Measurements from ENCODE around the gene BRD1.

DNA sequence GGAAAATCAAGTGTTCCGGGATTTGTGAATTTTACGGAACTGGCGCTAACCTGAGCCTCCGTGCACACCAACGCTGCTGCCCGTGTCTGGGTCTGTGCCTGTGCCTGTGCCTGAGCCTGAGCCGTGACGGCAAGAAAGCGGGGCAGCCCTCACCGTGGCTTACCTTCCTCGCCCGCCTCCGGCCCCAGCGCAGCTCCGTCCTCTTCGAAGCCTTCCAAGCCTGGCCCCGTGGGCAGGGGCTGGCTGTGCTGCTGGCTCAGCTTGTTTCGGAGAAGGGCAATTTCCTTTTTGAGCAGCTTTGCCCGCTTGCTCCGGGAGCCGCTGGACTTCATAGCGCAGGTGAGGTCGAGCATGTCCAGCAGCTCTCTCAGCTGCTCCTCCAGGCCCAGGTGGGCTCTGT, 33.8 kb downstream of the BRD1 start:
- TF ChIP-seq POLR2A (IDR thresholded peaks at IDR 0.05; ENCODE audit: low read depth, low read length): no peak
- no peak for TF ChIP-seq POLR2AphosphoS5 (IDR thresholded peaks at IDR 0.05; ENCODE audit: low read depth, low read length)
- TF ChIP-seq TAF1 (IDR thresholded peaks at IDR 0.05; ENCODE audit: low read depth, low read length): no peak
- no peak for TF ChIP-seq SPI1 (IDR thresholded peaks at IDR 0.05; ENCODE audit: low read depth, low read length)
- TF ChIP-seq PAX5 (IDR thresholded peaks at IDR 0.05; ENCODE audit: insufficient read depth, low read length, severe bottlenecking): no peak
- no peak for TF ChIP-seq POU2F2 (IDR thresholded peaks at IDR 0.05; ENCODE audit: low read depth, low read length)
